Smooth muscle cell (in vitro differentiated cells): ENCODE measurements around the gene KLHDC10. TPM values are rescaled to one million over a fixed set of nuclear protein-coding genes. Genes with fewer than 3 reads are reported as not detected.
"Not testable (repeated sequence)": the region's sequence is repeated elsewhere in the genome, so short reads cannot be mapped to it uniquely, and the experiment has no call there.

Experiments used
- DNase-seq: peaks from one replicate; lab custom pipeline; 2025; ENCODE audit not compliant: unreplicated experiment; lab: John Stamatoyannopoulos, UW
- H2AFZ ChIP-seq: fragments of 200-600 bp; sonication (generic); 2 replicates; pipeline ENCODE4 v1.6.0; 2016; ENCODE audit warnings: antibody characterized with exemption, low read depth, mild to moderate bottlenecking
- H3F3A ChIP-seq: fragments of 200-600 bp; sonication (generic); 2 replicates; pipeline ENCODE4 v1.6.0; 2017; ENCODE audit warnings: antibody characterized with exemption, low read depth
- H3K27ac ChIP-seq: fragments of 200-600 bp; sonication (generic); 2 replicates; pipeline ENCODE4 v1.5.1; 2016; ENCODE audit warnings: low read depth, mild to moderate bottlenecking
- H3K27me3 ChIP-seq: fragments of 200-600 bp; sonication (generic); 2 replicates; pipeline ENCODE4 v1.6.1; 2016; ENCODE audit warnings: low read depth, mild to moderate bottlenecking
- H3K36me3 ChIP-seq: fragments of 200-600 bp; sonication (generic); 2 replicates; pipeline ENCODE4 v1.5.1; 2016; ENCODE audit warnings: low read depth
- H3K4me1 ChIP-seq: fragments of 200-600 bp; sonication (generic); 2 replicates; pipeline ENCODE4 v1.5.1; 2016; ENCODE audit warnings: low read depth
- H3K4me2 ChIP-seq: fragments of 200-600 bp; sonication (generic); 2 replicates; pipeline ENCODE4 v1.6.0; 2016; ENCODE audit warnings: mild to moderate bottlenecking
- H3K4me3 ChIP-seq: fragments of 200-600 bp; sonication (generic); 2 replicates; pipeline ENCODE4 v1.5.1; 2016; ENCODE audit warnings: mild to moderate bottlenecking
- H3K79me2 ChIP-seq: fragments of 200-600 bp; sonication (generic); 2 replicates; pipeline ENCODE4 v1.6.0; 2016; ENCODE audit warnings: low read depth, mild to moderate bottlenecking
- H3K9ac ChIP-seq: fragments of 200-600 bp; sonication (generic); 2 replicates; pipeline ENCODE4 v1.6.0; 2016; ENCODE audit warnings: low read depth
- H3K9me3 ChIP-seq: fragments of 200-600 bp; sonication (generic); replicated peaks from 2 replicates; pipeline ENCODE4 v1.5.1; 2016; ENCODE audit warnings: low read depth
- H4K20me1 ChIP-seq: fragments of 200-600 bp; sonication (generic); 2 replicates; pipeline ENCODE4 v1.6.0; 2016; ENCODE audit warnings: low read depth
- WGBS: methylation state at CpG from one replicate; pipeline ENCODE4 v1.1.7; 2016; ENCODE audit warnings: low lambda C conversion rate; 5-methylcytosine and 5-hydroxymethylcytosine counted together
- polyA plus RNA-seq: library from polyadenylated mRNA; unstranded; fragments of >200 nt; fragmentation: Nextera tagmentation; extraction: Ambion mirVana; gene quantifications from 2 replicates; pipeline ENCODE4 v1.2.1, GENCODE V29; 2016
- total RNA-seq: library from RNA; depleted of rRNA; stranded (reverse); fragments of >200 nt; gene quantifications from 2 replicates; pipeline ENCODE4 v1.2.3, GENCODE V29; 2014
- TF ChIP-seq, protein P1 (sequence below): fragments of 200-600 bp; sonication (generic); IDR thresholded peaks from 2 replicates; pipeline ENCODE4 v1.5.1; 2017; ENCODE audit warnings: borderline replicate concordance, mild to moderate bottlenecking, antibody characterized with exemption; ENCODE audit not compliant: insufficient read depth, poor library complexity, severe bottlenecking

KLHDC10 gene
- total and polyA plus RNA-seq, 2 experiments from 2014 or later: 8.3 to 24.9 TPM

DNA sequence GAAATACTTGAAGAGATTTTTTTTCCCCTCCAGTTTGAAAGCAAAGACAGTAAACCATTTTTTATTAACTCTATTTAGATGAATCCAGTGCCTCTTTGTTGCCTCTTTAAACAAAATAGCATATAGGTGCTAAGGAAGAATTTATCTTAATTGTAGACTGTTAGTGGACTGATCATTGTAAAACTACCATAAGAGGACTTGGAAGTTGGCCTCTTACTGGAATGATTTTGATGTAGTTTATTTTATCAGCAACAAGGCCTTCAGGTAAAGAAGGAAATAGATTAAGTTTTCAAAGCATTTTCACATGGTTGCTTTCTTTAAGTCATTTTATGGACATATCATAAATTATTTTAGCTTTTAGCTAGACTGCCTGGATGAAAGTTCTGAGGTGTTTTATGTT is 53.2 kb downstream of the KLHDC10 start:
- H3K4me1 ChIP-seq: no peaks in the 10 kb centered on the region
- H3K9ac ChIP-seq: no peak overlapping the region
- peaks cover 12% of the 10 kb centered on the region for H3K36me3 ChIP-seq
- TF ChIP-seq, protein P1, sequence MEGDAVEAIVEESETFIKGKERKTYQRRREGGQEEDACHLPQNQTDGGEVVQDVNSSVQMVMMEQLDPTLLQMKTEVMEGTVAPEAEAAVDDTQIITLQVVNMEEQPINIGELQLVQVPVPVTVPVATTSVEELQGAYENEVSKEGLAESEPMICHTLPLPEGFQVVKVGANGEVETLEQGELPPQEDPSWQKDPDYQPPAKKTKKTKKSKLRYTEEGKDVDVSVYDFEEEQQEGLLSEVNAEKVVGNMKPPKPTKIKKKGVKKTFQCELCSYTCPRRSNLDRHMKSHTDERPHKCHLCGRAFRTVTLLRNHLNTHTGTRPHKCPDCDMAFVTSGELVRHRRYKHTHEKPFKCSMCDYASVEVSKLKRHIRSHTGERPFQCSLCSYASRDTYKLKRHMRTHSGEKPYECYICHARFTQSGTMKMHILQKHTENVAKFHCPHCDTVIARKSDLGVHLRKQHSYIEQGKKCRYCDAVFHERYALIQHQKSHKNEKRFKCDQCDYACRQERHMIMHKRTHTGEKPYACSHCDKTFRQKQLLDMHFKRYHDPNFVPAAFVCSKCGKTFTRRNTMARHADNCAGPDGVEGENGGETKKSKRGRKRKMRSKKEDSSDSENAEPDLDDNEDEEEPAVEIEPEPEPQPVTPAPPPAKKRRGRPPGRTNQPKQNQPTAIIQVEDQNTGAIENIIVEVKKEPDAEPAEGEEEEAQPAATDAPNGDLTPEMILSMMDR: no peak
- H3K79me2 ChIP-seq: no peaks in the 10 kb centered on the region
- no peaks in the 10 kb centered on the region for H3K27me3 ChIP-seq
- no peak overlapping the region for H3K4me3 ChIP-seq
- H3K27ac ChIP-seq: no peak overlapping the region
- H3K4me2 ChIP-seq: no peak overlapping the region
- no peaks in the 10 kb centered on the region for H3F3A ChIP-seq
- peaks cover 4% of the 10 kb centered on the region for H4K20me1 ChIP-seq
- no peaks in the 10 kb centered on the region for H3K9me3 ChIP-seq
- H2AFZ ChIP-seq: no peak overlapping the region
- no peak for DNase-seq

DNA sequence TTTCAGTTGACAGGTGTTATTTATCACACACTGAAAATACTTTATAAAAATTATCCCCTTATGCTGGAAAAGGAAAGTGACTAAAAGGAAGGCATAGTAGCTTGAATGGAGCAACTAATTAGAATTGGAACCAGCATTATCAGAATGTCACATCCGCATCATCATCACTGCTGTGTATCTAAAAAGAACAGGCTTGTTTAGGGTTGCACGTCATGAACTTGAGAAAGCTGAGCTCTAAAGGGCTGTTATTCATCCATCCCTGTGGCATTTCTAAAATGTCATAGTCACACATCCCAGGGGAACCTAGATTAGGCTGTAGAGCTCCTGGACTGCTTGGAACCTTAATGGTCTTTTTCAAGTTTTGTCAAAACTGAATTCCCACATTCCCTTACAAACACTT is 54.4 kb downstream of the KLHDC10 start:
- Histone ChIP-seq H3K36me3 (peaks cover 12% of the 10 kb centered on the region), H3K4me3 (no peak overlapping the region)
- 95% methylated on average over 2 of the region's 2 CpGs for WGBS

DNA sequence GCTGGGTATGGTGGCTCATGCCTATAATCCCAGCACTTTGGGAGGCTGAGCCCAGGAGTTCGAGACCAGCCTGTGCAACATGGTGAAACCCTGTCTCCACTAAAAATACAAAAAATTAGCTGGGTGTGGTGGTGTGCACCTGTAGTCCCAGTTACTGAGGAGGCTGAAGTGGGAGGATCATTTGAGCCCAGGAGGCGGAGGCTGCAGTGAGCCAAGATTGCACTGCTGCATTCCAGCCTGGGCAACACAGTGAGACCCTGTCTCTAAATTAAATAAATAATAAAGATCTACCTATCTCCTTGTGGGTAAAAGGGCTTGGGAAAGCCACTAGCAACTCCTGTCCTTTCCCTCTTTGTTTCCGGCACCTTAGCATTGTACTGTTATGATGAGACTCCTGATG is 56.5 kb downstream of the KLHDC10 start:
- not testable (repeated sequence) for H3F3A ChIP-seq, H3K4me2 ChIP-seq, H3K9ac ChIP-seq, H2AFZ ChIP-seq, H3K27me3 ChIP-seq, H3K9me3 ChIP-seq, H3K27ac ChIP-seq, H3K4me1 ChIP-seq, H3K79me2 ChIP-seq, H3K4me3 ChIP-seq, DNase-seq, H4K20me1 ChIP-seq
- H3K36me3 ChIP-seq: peaks cover 15% of the 10 kb centered on the region
- 98% methylated on average over 3 of the region's 3 CpGs for WGBS

More for the DNA sequence above, 54.4 kb downstream of the KLHDC10 start:
- Histone ChIP-seq H2AFZ (no peak overlapping the region), H3K9me3 (no peaks in the 10 kb centered on the region), H3K4me2 (no peak overlapping the region), H3K79me2 (no peaks in the 10 kb centered on the region), H3K9ac (no peak overlapping the region), H3K27me3 (no peaks in the 10 kb centered on the region), H3K4me1 (no peaks in the 10 kb centered on the region), H4K20me1 (peaks cover 4% of the 10 kb centered on the region), H3K27ac (no peak overlapping the region), H3F3A (no peaks in the 10 kb centered on the region)
- TF ChIP-seq, protein P1: no peak
- no peak for DNase-seq

DNA sequence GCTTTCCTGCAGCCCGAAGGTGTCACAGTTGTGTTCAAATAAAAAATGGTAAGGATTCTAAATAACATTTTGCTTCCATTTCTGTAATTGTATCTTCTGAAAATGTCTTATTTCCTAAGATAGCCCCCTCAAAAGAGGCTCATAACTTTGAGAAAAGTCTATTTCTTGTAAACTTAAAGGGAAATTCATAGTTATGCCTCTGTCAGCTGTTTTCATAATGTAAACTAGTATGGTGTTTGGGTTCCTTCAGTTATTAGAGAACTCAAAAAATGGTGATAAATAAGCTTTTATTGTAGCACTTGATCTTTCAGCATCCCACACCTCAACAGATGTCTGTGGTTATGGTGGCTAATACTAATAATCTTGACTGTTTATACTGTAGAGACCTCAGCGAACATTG is 57.1 kb downstream of the KLHDC10 start:
- Histone ChIP-seq H3F3A (no peaks in the 10 kb centered on the region), H3K4me3 (no peak overlapping the region), H3K36me3 (peaks cover 9% of the 10 kb centered on the region), H3K9me3 (no peaks in the 10 kb centered on the region), H3K4me2 (no peak overlapping the region), H3K27me3 (no peaks in the 10 kb centered on the region), H3K79me2 (no peaks in the 10 kb centered on the region), H3K9ac (no peak overlapping the region), H4K20me1 (no peaks in the 10 kb centered on the region), H3K27ac (no peak overlapping the region), H3K4me1 (no peaks in the 10 kb centered on the region), H2AFZ (no peak overlapping the region)
- DNase-seq: no peak
- WGBS: 70% methylated on average over 2 of the region's 2 CpGs
- TF ChIP-seq, protein P1: no peak
